Right lung (tissue), 5 donors: ENCODE results near the gene IL36A. TPM values are rescaled to one million over a fixed set of nuclear protein-coding genes. Genes with fewer than 3 reads are reported as not detected.

Source experiments
- DNase-seq, 2 donors: peaks; one replicate each; pipeline ENCODE4 v3.0.0-alpha.2; 2013
- polyA plus RNA-seq, 5 donors: library from polyadenylated mRNA; unstranded; fragments of 120-200 nt; gene quantifications; one replicate each; pipeline versions ENCODE4 v1.2.1 to v1.2.3, GENCODE V29; 2013; ENCODE audit warnings: inconsistent platforms in 1 of 5, low replicate concordance in 1 of 5; ENCODE audit not compliant: insufficient read length in 5 of 5, insufficient read depth in 1 of 5

IL36A gene
- polyA plus RNA-seq, 5 donors = not detected

GRCh38 chr2:113002677-113003076 is 2.6 kb upstream of the IL36A start:
- DNase-seq = no peak

GRCh38 chr2:113007250-113007649 is 2.0 kb downstream of the IL36A start:
- DNase-seq = no peak

GRCh38 chr2:113009622-113010021 is 4.4 kb downstream of the IL36A start:
- no peak for DNase-seq

GRCh38 chr2:113010088-113010487 is 4.8 kb downstream of the IL36A start:
- DNase-seq = no peak

- no peak for DNase-seq
Observed at GRCh38 chr2:113011108-113011507, 5.8 kb downstream of the IL36A start.

- DNase-seq = no peak
Observed at GRCh38 chr2:113012436-113013335, 7.4 kb downstream of the IL36A start.

GRCh38 chr2:113013336-113013661 is 8.0 kb downstream of the IL36A start:
- no peak for DNase-seq

GRCh38 chr2:113014067-113014466 is 8.8 kb downstream of the IL36A start:
- DNase-seq = no peak

- no peak for DNase-seq
Observed at GRCh38 chr2:113015042-113015441, 9.8 kb downstream of the IL36A start.

GRCh38 chr2:113015655-113016054 is 10.4 kb downstream of the IL36A start:
- no peak for DNase-seq

- DNase-seq = no peak
Observed at GRCh38 chr2:113018509-113018908, 13.2 kb downstream of the IL36A start.

- DNase-seq = no peak
Observed at GRCh38 chr2:113021312-113021711, 16.1 kb downstream of the IL36A start.

- no peak for DNase-seq
Observed at GRCh38 chr2:113024764-113025163, 19.5 kb downstream of the IL36A start.

GRCh38 chr2:113025737-113026136 is 20.5 kb downstream of the IL36A start:
- no peak for DNase-seq

- DNase-seq = no peak
Observed at GRCh38 chr2:113027691-113028090, 22.4 kb downstream of the IL36A start.

GRCh38 chr2:113028112-113028511 is 22.9 kb downstream of the IL36A start:
- DNase-seq = no peak

- DNase-seq = no peak
Observed at GRCh38 chr2:113032737-113033136, 27.5 kb downstream of the IL36A start.

GRCh38 chr2:113034016-113034415 is 28.8 kb downstream of the IL36A start:
- no peak for DNase-seq

- DNase-seq = no peak
Observed at GRCh38 chr2:113036763-113037162, 31.5 kb downstream of the IL36A start.

- no peak for DNase-seq
Observed at GRCh38 chr2:113038291-113038690, 33.0 kb downstream of the IL36A start.

GRCh38 chr2:113039158-113039557 is 33.9 kb downstream of the IL36A start:
- DNase-seq = no peak

GRCh38 chr2:113039719-113040118 is 34.5 kb downstream of the IL36A start:
- no peak for DNase-seq

- no peak for DNase-seq
Observed at GRCh38 chr2:113041871-113042270, 36.6 kb downstream of the IL36A start.

GRCh38 chr2:113046465-113046864 is 41.2 kb downstream of the IL36A start:
- no peak for DNase-seq
